Smooth muscle cell of the umbilical artery (primary cell): Measurements from ENCODE around the gene INTS6L. TPM values are rescaled to one million over a fixed set of nuclear protein-coding genes. Genes with fewer than 3 reads are reported as not detected.

Experiments
- total RNA-seq: library from RNA; depleted of rRNA; stranded (reverse); fragments of >200 nt; gene quantifications from 2 replicates; pipeline ENCODE4 v1.2.3, GENCODE V29; 2014

Gene INTS6L, protein sequence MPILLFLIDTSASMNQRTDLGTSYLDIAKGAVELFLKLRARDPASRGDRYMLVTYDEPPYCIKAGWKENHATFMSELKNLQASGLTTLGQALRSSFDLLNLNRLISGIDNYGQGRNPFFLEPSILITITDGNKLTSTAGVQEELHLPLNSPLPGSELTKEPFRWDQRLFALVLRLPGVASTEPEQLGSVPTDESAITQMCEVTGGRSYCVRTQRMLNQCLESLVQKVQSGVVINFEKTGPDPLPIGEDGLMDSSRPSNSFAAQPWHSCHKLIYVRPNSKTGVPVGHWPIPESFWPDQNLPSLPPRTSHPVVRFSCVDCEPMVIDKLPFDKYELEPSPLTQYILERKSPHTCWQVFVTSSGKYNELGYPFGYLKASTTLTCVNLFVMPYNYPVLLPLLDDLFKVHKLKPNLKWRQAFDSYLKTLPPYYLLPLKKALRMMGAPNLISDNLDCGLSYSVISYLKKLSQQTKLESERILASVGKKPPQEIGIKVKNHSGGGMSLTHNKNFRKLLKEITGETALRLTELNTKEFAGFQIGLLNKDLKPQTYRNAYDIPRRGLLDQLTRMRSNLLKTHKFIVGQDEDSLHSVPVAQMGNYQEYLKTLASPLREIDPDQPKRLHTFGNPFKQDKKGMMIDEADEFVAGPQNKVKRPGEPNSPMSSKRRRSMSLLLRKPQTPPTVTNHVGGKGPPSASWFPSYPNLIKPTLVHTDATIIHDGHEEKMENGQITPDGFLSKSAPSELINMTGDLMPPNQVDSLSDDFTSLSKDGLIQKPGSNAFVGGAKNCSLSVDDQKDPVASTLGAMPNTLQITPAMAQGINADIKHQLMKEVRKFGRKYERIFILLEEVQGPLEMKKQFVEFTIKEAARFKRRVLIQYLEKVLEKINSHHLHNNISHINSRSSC
- 12.4 and 15.4 TPM in 2 replicates for total RNA-seq

DNA sequence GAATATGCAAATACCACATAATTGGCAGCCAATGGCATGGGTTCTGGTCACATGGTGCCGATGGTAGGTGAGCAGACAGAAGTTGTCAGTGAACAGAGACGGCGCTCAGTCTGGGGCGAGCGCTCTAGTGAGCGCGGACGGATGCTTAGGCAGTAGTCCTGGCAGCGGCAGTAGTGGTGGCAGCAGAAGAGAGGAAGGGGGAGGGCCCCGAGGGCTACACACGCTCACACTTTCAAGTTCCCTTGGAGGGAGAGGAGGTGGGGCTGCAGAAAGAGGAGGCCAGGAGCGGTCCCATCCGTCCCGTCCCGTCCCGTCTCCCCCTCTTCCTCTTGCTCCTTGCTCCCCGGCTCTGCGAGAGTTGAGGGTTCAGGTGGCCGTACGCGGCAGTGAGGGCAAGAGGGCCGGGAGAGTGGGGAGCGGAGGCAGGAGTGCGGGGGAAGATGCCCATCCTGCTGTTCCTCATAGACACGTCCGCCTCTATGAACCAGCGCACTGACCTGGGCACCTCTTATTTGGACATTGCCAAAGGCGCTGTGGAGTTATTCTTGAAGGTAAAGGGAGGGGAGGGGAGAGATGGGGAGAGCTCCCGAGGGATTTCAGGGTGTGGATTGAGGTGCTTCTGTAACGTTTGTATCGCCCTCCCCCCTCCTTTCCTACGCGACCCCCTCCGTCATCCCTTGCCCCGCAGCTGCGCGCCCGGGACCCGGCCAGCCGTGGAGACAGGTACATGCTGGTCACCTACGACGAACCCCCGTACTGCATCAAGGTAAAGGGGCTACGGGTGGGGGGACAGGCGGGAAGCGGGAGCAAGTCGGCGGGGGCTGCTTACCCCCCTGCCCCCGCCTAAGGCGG, at the start of gene INTS6L:
Gene INTS6L (plus strand): TSS at position 108 of the 852 bp plus-strand sequence. CDS start 333 bp downstream, at position 441.

Other genes with a start within 250 kb of the INTS6L start
- not detected in 2 replicates for gene ETDC, start 211.2 kb upstream of the INTS6L start, total RNA-seq
- 7.3 and 8.3 TPM in 2 replicates for gene ZNF75D, start 176.6 kb upstream of the INTS6L start, total RNA-seq
- 9.2 and 9.6 TPM in 2 replicates for gene ZNF449, start 175.9 kb upstream of the INTS6L start, total RNA-seq
- gene SMIM10L2A, start 98.7 kb upstream of the INTS6L start, total RNA-seq = 0.18 and 0.59 TPM in 2 replicates
- not detected in 2 replicates for gene CT45A1, start 193.0 kb downstream of the INTS6L start, total RNA-seq
- not detected in 2 replicates for gene CT45A3, start 247.5 kb downstream of the INTS6L start, total RNA-seq